ENCODE measurements around the gene SALL4. TPM values are rescaled to one million over a fixed set of nuclear protein-coding genes. Genes with fewer than 3 reads are reported as not detected.
"Not testable (repeated sequence)": the region's sequence is repeated elsewhere in the genome, so short reads cannot be mapped to it uniquely, and the experiment has no call there.

The SALL4 gene
- total and polyA plus RNA-seq, 8 donors = under 0.01 to 2.8 (median 0.69) TPM; not detected in 4

DNA sequence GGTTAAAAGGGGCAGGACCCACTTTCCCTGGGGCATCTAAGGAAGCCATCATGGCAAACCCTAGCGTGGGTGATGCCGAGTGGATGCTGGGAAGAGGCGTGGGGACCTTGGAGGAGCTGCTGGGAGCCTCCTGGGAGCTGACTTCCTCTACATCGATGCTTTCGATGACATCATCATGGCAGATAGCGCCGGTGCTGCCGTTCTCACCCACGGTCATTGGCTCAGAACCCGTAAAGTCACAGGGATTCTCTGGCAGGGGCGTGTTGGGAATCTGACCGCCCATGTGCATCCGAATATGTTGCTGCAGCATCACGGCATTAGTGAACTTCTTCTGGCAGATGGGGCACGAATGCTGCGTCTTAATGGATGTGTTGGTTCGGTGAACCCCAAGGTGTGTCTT lies 12.1 kb downstream of the SALL4 start:
- H3K4me1 ChIP-seq = no peaks in the 10 kb centered on the region
- no peak overlapping the region for H3K4me3 ChIP-seq
- H3K27ac ChIP-seq = no peak overlapping the region
- H3K9me3 ChIP-seq = no peaks in the 10 kb centered on the region
- no peak for TF ChIP-seq POLR2AphosphoS5 (IDR thresholded peaks at IDR 0.05)
- TF ChIP-seq POLR2A (IDR thresholded peaks at IDR 0.05) = no peak
- no peak for TF ChIP-seq CTCF (IDR thresholded peaks at IDR 0.05)
- TF ChIP-seq EP300 (IDR thresholded peaks at IDR 0.05) = no peak
- peaks cover 0 to 13% (median 0%) of the 10 kb centered on the region in 3 donors for H3K27me3 ChIP-seq
- 92 to 96% (median 95%) methylated on average over 12 to 17 of the region's 17 CpGs for WGBS, 5 donors
- H3K36me3 ChIP-seq = no peaks in the 10 kb centered on the region
- no peak for DNase-seq
- intact Hi-C loops (cut with DNase I; ENCODE audit: low total_unique reads) = no loop called here

- peaks cover 0 to 7% (median 0%) of the 10 kb centered on the region in 3 donors for H3K27me3 ChIP-seq
- no peak for TF ChIP-seq POLR2A (IDR thresholded peaks at IDR 0.05)
- TF ChIP-seq CTCF (IDR thresholded peaks at IDR 0.05) = no peak
- TF ChIP-seq POLR2AphosphoS5 (IDR thresholded peaks at IDR 0.05) = no peak
- WGBS, 5 donors = 56 to 77% (median 71%) methylated on average over 2 of the region's 2 CpGs
Observed at GRCh38 chr20:51789434-51789833, 12.9 kb downstream of the SALL4 start.

DNA sequence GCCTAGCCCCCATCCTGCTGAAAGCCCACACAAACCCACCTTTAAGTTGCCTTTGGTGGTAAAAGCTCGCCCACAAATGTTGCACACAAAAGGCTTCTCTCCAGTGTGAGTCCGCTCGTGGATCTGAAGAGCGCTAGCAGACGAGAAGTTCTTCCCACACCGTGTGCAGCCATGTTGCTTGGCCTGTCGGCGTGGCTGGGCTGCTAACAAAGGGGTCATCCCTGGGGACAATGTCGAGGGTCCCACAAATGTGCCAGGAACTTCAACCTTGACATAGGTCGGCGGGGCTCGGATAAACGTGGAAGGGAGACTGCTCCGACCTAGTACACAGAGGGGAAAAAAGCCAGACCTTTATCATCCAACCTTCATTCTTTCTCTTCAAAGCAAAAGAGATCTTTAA lies 13.5 kb downstream of the SALL4 start:
- H3K27ac ChIP-seq = no peak overlapping the region
- no peaks in the 10 kb centered on the region for H3K4me1 ChIP-seq
- H3K4me3 ChIP-seq = no peak overlapping the region
- 85 to 93% (median 90%) methylated on average over 14 of the region's 14 CpGs for WGBS, 5 donors
- DNase-seq = no peak
- H3K27me3 ChIP-seq = peaks cover 0 to 7% (median 0%) of the 10 kb centered on the region in 3 donors
- intact Hi-C loops (cut with DNase I; ENCODE audit: low total_unique reads) = no loop called here
- H3K36me3 ChIP-seq = no peaks in the 10 kb centered on the region
- TF ChIP-seq POLR2AphosphoS5 (IDR thresholded peaks at IDR 0.05) (no peak), CTCF (IDR thresholded peaks at IDR 0.05) (no peak), EP300 (IDR thresholded peaks at IDR 0.05) (no peak), POLR2A (IDR thresholded peaks at IDR 0.05) (no peak)
- no peaks in the 10 kb centered on the region for H3K9me3 ChIP-seq

More at GRCh38 chr20:51789434-51789833, 12.9 kb downstream of the SALL4 start:
- Histone ChIP-seq H3K4me1 (no peaks in the 10 kb centered on the region), H3K9me3 (no peaks in the 10 kb centered on the region), H3K4me3 (no peak overlapping the region), H3K36me3 (no peaks in the 10 kb centered on the region), H3K27ac (no peak overlapping the region)
- DNase-seq = no peak
- intact Hi-C loops (cut with DNase I; ENCODE audit: low total_unique reads) = no loop called here

- H3K9me3 ChIP-seq = peaks cover 0 to 7% (median 4%) of the 10 kb centered on the region in 4 donors
- no peaks in the 10 kb centered on the region for H3K4me1 ChIP-seq
- no peak overlapping the region for H3K27ac ChIP-seq
- no peak overlapping the region for H3K4me3 ChIP-seq
- intact Hi-C loops (cut with DNase I; ENCODE audit: low total_unique reads) = no loop called here
- H3K27me3 ChIP-seq = no peaks in the 10 kb centered on the region
- no peak for TF ChIP-seq POLR2A (IDR thresholded peaks at IDR 0.05)
- TF ChIP-seq EP300 (IDR thresholded peaks at IDR 0.05) = no peak
- WGBS, 5 donors = 79 to 92% (median 88%) methylated on average over 15 of the region's 15 CpGs
- no peaks in the 10 kb centered on the region for H3K36me3 ChIP-seq
- no peak for DNase-seq
Observed at GRCh38 chr20:51784299-51784698, 18.0 kb downstream of the SALL4 start.

- H3K27me3 ChIP-seq; DNase-seq; H3K4me3 ChIP-seq; H3K4me1 ChIP-seq; intact Hi-C loops (cut with DNase I; ENCODE audit: low total_unique reads); H3K27ac ChIP-seq; H3K36me3 ChIP-seq: not testable (repeated sequence)
- peaks cover 0 to 24% (median 13%) of the 10 kb centered on the region in 4 donors for H3K9me3 ChIP-seq
- 84 to 95% (median 91%) methylated on average over 4 of the region's 4 CpGs for WGBS, 5 donors
Observed at GRCh38 chr20:51778229-51778759, 24.0 kb downstream of the SALL4 start.

Data from stomach (tissue), 9 donors.